NCI-H2107 treated with DMSO at 0.1 percent for 48 hours (cell line): ENCODE measurements around the gene CCSER1.
A peak's percentile ranks its signal among the peaks of the same experiment; 100 is the strongest.
"Not testable (repeated sequence)": the region's sequence is repeated elsewhere in the genome, so short reads cannot be mapped to it uniquely, and the experiment has no call there.

Experiments used
- DNase-seq: peaks from one replicate; lab custom pipeline; 2025; ENCODE audit not compliant: unreplicated experiment; lab: John Stamatoyannopoulos, UW

The CCSER1 gene

DNA sequence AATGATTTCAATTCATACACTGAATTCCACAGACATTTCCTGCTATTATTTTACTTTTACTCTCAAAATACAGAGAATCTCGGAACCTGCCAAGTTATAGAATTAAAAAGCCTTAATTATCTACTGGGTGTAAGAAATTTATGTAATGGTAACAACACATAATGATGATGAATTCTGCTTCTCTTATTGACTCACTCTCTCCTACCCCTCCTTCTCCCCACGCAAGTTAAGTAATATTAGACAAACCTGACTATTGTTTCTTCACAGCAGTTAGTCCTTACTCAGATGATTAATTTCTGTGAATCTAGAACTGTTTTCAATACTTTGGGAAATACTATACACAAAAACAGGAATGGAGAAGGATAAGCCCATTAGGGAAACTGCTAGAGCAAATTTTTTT, 762.0 kb downstream of the CCSER1 start:
- no peak for DNase-seq

DNA sequence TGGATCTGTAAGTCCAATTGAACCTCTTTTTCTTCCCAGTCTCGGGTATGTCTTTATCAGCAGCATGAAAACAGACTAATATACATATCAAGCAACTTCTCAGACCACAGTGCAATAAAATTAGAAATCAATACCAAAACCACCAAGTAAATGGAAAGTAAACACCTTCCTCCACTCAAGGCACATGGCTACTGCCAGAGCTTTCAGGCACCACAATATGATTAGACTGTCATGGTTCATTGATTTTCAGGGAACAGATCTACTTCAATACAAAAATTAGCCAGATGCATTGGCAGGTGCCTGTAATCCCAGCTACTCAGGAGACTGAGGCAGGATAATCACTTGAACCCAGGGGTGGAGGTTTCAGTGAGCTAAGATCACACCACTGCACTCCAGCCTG, 776.2 kb downstream of the CCSER1 start:
- DNase-seq, result peak; percentile 56

DNA sequence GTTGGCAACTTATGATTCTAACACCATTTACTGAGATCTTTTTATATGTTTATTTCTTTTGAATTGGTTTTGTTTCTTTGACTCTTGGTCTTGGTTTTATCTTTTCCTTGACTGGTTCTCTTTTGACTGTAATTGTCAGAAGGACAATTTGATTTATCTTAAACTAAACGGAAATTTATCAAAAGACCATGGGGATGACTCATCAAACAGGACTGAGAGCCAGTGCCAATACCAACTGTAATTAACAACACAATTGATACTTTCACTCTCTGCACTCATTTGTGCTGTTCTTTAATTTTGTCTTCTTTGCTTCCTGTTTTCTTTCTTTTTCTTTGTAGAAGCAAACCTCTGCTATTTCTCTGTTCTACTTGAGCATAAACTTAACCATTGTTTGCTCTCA, 776.8 kb downstream of the CCSER1 start:
- no peak for DNase-seq

DNA sequence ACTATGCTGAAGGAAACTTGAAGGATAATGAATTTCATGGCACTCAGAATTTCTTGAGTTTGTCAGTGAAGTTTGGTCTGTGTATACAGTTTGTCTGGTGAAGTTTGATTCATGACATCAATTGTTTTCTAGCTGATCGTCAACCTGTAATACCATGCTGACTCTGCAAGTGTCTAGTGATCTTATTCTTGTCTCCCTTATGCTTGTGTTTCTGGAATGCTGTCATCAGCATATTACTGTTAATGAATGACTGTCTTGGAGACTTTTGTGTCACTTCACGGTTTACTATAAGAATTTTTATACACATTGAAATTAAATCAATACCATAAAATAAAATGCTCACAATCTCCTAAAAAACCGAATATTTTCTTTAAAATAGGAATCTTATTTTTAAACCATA, 779.0 kb downstream of the CCSER1 start:
- no peak for DNase-seq

DNA sequence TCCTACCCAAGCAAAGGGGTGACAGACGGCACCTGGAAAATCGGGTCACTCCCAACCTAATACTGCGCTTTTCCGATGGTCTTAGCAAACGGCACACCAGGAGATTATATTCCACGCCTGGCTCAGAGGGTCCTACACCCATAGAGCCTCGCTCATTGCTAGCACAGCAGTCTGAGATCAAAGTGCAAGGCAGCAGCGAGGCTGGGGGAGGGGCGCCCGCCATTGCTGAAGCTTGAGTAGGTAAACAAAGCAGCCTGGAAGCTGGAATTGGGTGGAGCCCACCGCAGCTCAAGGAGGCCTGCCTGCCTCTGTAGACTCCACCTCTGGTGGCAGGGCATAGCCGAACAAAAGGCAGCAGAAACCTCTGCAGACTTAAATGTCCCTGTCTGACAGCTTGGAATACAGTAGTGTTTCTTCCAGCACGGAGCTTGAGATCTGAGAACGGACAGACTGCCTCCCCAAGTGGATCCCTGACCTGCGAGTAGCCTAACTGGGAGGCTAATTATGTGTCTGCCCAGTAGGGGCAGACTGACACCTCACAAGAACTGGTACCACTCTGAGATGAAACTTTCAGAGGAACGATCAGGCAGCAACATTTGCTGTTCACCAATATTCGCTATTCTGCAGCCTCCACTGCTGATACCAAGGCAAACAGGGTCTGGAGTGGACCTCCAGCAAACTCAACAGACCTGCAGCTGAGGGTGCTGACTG, 784.7 kb downstream of the CCSER1 start:
- DNase-seq, result not testable (repeated sequence)

DNA sequence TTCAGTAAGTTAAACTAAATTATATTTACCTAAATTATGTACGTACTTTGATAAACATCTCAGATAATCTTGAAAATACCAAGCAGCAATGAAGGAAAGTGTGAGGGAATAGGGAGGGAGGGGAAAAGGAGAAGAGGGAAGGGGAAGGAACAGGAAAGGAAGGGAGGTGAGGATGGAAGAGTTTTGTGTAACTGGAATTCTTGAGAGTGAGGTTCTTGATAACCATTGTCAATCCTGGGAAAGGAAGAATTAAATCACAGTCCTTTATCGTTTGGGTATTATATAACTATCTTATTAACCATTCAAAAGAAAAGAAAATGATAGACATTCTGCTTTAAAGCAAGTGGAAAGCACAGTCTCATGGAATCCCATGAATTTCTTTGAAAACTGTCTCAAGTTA, 795.0 kb downstream of the CCSER1 start:
- DNase-seq, result no peak

DNA sequence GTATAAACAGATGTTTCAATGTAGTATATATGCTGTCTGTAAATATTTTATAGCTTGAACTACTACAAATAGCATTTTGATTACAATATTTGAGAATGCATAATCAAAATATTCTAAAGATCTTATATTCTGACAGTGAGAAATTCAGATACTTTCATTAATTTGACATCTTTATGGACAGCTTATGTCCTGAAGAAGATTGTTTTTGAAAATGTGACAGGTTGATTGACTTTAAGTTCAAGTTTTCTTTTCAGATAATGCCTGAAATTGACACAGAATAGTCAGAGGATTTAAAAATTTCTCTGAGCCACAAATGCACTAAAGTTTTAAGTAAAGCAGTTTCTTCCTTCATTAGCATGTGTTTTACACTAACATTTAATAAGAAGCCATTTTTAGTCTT, 799.8 kb downstream of the CCSER1 start:
- DNase-seq, result no peak

DNA sequence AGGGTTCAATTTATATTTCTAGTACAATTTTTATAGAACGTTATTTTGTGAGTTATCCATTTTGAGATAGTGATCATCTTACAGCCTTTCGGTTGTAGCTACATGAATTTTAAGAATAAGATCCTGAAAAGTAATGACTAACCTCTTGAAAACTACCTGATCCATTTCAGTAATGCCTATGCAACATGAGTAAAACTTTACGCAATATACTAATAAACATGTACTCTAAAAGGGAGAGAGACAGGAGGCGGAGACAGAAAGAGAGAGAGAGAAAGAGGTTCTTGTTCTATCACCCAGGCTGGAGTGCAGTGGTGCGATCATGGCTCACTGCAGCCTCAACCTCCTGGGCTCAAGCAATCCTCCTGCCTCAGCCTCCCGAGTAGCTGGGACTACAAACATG, 816.1 kb downstream of the CCSER1 start:
- DNase-seq, result no peak

DNA sequence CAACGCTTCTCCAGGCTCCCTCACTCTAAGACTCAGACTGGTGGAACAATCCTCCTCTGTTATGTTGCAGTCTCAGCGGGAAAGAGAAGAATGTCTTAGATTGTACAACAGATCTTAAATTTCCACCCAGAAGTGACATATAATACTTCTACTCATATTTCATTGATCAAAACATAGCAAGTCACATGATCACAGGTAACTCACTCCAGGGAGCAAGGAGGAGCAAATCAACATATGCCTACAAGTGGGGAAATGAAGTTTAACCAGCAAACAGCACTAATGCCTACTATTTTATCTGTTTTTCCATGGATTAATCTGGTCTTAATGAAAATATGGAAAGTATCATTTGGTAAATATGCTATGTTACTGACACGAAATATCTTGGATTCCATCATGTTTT, 819.8 kb downstream of the CCSER1 start:
- peak; percentile 4 for DNase-seq

DNA sequence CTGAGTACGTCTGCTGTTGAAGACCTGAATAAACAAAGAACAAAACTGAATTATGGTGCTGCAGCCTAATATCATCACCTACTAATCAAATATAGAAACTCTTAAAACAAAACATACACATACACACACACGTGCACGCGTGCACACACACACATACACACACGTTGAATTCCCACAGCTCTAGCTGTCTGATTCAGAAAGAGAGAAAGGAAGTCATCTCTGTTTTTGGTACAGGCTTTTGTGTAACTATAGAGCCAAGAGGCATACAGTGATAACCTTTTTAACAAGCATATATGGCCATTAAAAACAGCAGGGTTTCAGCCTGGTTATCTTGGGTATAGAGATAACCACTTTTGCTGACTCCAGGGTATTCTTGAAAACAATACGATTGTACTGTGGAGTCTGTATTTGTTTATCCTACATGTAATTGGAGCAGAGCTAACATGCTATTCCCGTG, 823.2 kb downstream of the CCSER1 start:
- peak; percentile 10 for DNase-seq

DNA sequence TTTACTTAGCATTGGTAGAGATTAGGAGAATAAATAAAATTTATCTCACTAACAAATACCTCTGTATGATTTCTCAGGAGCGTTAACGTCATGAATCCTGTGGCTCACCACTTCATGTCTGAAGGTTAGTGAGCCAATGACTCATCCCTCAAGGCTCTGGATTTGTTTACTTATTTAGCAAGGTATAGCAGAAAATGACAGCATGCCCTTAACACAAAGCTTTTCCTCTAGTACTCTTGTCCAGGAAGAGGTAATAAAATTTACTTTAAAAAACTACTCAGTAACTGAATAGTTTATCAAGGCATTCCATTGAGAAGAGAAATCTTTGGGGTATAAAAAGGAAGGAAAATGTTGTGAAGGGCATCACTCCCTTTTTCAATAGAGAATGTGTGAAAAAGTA, 823.8 kb downstream of the CCSER1 start:
- no peak for DNase-seq

DNA sequence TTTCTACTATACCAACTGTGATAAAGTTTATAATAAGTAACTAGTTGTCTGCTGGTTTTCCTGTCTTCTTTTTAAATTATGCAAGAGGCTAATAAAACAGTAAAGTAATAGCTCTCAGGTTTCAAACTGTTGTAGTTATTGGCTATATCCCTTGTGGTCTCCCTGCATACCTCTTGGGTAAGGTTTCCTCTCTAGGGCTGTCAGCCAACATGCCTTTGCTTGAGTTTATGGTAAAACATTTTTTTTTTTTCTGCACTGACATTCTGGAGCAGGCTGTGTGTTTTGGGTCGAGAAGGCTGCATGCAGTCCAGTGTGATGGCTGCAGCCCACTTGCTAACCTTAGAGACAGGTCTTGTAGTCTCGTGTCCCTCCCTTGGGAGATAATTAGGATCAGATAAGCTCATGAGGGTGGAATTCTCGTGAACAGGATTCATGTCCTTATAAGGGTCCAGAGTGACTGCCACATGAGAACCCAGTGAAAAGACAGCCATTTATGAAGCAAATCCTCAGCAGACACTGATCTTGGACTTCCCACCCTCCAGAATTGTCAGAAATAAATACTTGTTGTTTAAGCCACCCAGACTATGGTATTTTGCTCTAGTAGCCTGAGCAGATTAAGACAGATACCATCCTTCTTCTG, 831.2 kb downstream of the CCSER1 start:
- no peak for DNase-seq

DNA sequence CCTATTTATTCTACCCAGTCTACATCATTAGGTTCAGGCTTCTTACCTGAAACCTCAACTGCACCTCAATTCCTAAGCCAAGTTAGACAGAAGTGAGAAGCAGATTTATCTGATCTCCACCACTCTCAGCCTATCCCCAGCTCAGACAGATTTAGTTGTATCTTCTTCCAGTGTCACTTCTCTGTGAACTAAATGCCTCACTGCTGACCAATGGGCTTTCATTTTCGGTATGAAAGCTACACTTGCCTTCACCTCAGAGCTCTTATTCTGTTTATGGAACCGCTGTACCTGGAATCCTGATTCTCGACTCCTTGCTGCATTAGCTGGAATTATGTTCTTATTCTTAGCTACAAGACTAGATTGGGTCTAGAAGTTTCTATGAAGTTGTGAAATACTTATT, 833.2 kb downstream of the CCSER1 start:
- no peak for DNase-seq

DNA sequence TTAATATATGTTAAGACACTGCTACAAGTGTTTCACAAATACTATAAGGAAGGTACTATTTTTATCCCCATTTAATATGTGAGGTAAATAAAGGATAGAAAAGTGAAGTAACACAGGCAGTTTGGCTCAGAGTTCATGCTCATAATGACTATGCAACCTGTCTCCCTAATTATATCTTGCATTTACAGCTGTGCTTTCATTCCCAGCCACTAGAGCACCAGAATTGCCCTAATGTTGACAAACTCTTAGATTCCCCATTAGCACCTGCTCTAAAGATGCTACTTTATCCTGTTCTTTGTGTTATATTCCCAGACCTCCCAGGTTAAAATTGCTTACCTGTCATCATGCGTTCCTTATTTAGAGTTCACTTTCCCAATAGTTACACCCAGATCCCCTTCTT, 833.6 kb downstream of the CCSER1 start:
- DNase-seq, result peak; percentile 1

DNA sequence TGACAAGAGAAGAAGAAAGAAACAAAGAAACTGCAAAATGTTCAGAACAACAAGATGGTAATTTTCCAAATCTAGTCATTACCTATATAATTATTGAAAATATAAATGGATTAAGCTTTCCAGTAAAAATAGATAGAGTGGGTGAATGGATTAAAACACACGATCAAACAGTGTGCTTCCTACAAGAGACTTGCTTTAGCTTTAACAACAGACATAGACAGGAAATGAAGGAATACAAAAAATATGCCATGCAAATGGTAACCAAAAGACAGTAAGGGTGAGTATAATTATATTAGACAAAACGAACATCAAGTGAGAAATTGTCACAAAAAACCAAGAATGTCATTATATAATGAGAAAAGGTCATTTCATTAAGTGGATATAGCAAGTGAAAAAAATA, 842.8 kb downstream of the CCSER1 start:
- no peak for DNase-seq

DNA sequence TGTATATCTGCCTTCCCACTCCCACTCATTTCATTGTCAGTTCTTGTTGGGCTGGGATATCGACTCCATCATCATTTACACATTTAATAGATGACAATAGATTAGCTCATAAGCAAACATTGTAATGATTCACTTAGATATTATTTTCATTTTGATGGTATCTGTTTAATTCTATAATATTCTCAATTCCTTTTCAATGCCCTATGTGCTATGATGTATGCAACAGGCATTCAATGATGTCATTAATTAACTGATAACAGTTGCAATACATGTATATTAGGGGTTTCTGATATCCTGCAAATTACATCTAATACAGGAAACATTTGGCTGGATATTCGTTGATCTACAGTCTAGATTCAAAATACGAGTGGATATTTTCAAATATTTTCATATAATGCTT, 850.5 kb downstream of the CCSER1 start:
- no peak for DNase-seq

DNA sequence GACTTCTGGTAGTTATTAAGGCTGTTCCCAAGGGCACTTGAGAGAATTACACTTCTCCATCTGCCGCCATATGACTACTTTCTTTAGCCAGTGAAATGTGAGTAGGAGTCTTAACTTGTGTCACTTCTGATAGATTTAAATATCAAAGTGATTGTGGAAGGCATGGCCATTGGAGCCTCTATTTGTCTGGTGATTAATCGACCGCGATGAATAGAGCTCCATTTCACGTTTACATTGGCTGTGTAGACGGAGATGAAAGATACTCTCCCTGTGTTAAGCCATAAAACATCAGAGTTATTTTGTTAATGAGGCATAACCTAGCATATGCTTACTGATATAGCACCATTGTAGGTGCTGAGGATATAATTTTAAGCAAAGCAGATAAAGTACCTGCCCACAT, 852.4 kb downstream of the CCSER1 start:
- DNase-seq, result peak; percentile 13

DNA sequence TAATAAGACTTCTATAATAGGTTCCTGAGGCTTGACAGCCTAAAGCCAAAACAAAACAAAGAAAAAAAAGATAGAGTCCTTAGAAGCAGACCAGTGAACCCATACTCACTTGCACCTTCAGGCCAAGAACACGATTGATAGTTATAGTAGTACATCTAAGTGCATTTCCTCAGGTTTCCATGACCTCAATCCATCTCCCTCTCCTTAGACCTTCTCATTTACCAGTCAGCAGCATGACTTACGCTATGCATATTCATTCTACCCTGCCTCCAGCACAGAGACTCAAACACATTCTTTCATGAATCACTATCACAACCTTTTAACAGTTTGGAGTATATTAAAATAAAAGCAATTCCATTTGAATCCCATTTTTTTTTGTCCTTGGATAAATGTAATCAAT, 855.6 kb downstream of the CCSER1 start:
- no peak for DNase-seq

DNA sequence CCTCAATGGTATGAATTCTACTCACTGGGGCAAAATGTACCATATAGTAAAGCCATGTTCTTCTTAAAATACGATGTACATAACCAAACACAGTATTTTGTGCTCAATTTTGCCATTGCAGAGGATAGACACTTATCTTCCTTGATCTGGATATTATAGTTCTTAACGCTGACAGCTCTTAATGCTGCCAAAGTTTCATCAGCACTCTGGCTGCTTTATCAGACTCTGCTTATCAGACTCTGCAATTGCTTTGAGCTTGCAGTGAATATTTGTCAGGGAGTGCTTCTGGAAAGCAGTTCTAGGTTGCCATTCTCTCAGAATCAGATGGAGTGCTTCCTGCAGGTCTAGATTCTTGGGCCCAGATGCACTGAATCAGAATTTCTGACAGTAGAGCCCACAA, 863.1 kb downstream of the CCSER1 start:
- DNase-seq, result no peak

DNA sequence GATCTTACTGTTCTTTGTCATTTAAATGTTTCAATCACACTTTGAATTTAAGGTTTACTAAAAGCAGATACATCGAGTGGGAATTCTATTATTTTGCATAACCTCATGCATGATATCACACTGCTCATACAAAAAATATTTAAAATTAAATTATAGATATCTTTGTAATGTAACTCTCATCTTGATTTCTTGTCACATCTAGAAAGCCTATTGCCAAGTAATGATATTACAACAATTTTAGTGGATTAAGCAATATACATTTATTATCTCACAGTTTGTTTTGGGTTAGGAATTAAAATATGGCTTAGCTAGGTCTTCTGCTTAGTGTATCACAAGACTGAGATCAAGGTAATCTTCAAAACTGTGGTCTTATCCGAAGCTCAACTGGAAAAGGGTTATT, 865.0 kb downstream of the CCSER1 start:
- DNase-seq, result no peak

DNA sequence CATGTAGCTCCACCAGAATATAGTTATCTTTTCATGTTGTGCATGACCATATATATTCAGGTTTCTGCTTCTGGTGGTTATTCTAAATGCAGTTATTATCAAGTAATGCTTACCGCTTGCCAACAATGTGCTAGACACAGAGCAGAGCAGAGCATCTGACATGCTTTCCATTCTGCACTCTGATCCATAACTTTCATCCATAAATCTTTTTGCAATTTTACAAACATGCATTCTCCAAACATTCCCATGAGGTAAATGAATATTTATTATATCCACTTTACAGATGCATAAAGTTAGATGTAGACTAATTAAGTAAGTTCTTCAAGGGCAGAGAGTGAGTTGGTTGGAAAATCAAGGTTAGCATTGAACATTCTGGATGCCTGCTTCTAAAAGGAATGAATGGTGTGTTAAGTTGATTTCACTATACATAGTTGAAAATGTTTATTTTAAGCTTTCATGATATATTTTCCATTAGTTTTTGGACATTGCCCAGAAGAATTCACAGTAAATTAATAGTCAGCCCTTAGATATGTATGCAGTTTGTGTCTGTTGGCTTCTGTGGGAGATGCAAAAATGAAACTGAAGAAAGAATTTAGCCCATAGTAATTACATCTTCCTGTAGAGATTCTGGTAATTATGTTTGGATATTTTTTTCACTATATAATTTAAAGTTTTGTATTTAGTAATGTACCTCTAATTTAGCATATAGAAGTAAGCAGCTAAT, 867.8 kb downstream of the CCSER1 start:
- no peak for DNase-seq

DNA sequence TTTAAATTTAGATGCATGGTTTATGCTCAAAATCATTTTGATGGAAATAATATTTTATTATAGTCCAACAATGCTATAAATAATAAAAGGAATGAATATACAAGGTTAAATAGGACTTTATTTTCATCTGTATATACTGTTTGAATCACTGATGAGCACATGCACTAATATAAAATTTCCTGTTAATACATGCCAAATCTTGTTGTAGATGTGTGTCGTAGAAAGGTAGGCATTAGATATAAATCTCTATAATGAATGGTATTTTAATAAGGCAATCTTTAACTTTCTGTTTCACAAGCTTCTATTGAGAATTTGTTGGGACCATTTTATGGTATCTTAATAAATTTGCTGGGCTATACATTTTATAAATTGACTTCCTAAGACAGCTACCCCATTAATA, 868.8 kb downstream of the CCSER1 start:
- no peak for DNase-seq
